ENCODE data around the gene BMERB1. TPM values are rescaled to one million over a fixed set of nuclear protein-coding genes. Genes with fewer than 3 reads are reported as not detected.
A peak's percentile ranks its signal among the peaks of the same experiment; 100 is the strongest.

BMERB1 gene
- total RNA-seq, 1 donor from 2014 or later: 15.5 TPM

GRCh38 chr16:15507959-15508627 lies 73.7 kb downstream of the BMERB1 start:
- H3K9me3 Mint-ChIP-seq: no peaks in the 10 kb centered on the region
- peaks cover 3% of the 10 kb centered on the region for H3K36me3 Mint-ChIP-seq (ENCODE audit: low read depth)
- intact Hi-C loops (cut with micrococcal nuclease): no loop called here
- no peak overlapping the region for H3K4me3 Mint-ChIP-seq
- no peak for DNase-seq
- H3K27ac Mint-ChIP-seq: peak overlapping the region; percentile 11
- H3K27me3 Mint-ChIP-seq: no peaks in the 10 kb centered on the region
- H3K4me1 Mint-ChIP-seq: peaks cover 24% of the 10 kb centered on the region

- Mint-ChIP-seq H3K9me3 (no peaks in the 10 kb centered on the region), H3K4me3 (no peak overlapping the region), H3K27me3 (no peaks in the 10 kb centered on the region), H3K36me3 (ENCODE audit: low read depth) (peaks cover 3% of the 10 kb centered on the region), H3K4me1 (peaks cover 24% of the 10 kb centered on the region), H3K27ac (peak overlapping the region; percentile 20)
- peak; percentile 67 for DNase-seq
- intact Hi-C loops (cut with micrococcal nuclease): loop anchor here (1.0 kb wide), 1 partner anchor 82 kb away; no protein-coding TSS in a partner anchor
Observed at GRCh38 chr16:15509051-15509592, 74.7 kb downstream of the BMERB1 start.

- peaks cover 24% of the 10 kb centered on the region for H3K4me1 Mint-ChIP-seq
- intact Hi-C loops (cut with micrococcal nuclease): loop anchor here (1.0 kb wide), 1 partner anchor 83 kb away; no protein-coding TSS in a partner anchor
- H3K36me3 Mint-ChIP-seq (ENCODE audit: low read depth): peaks cover 3% of the 10 kb centered on the region
- no peaks in the 10 kb centered on the region for H3K27me3 Mint-ChIP-seq
- peak overlapping the region; percentile 70 for H3K27ac Mint-ChIP-seq
- H3K4me3 Mint-ChIP-seq: peak overlapping the region; percentile 39
- DNase-seq: peak; percentile 68
- no peaks in the 10 kb centered on the region for H3K9me3 Mint-ChIP-seq
Observed at GRCh38 chr16:15509593-15510535, 75.5 kb downstream of the BMERB1 start.

- Mint-ChIP-seq H3K27ac (no peak overlapping the region), H3K4me1 (peaks cover 24% of the 10 kb centered on the region), H3K27me3 (no peaks in the 10 kb centered on the region), H3K36me3 (ENCODE audit: low read depth) (peaks cover 3% of the 10 kb centered on the region), H3K4me3 (no peak overlapping the region), H3K9me3 (no peaks in the 10 kb centered on the region)
- intact Hi-C loops (cut with micrococcal nuclease): no loop called here
- DNase-seq: no peak
Observed at GRCh38 chr16:15510992-15511391, 76.6 kb downstream of the BMERB1 start.

DNA sequence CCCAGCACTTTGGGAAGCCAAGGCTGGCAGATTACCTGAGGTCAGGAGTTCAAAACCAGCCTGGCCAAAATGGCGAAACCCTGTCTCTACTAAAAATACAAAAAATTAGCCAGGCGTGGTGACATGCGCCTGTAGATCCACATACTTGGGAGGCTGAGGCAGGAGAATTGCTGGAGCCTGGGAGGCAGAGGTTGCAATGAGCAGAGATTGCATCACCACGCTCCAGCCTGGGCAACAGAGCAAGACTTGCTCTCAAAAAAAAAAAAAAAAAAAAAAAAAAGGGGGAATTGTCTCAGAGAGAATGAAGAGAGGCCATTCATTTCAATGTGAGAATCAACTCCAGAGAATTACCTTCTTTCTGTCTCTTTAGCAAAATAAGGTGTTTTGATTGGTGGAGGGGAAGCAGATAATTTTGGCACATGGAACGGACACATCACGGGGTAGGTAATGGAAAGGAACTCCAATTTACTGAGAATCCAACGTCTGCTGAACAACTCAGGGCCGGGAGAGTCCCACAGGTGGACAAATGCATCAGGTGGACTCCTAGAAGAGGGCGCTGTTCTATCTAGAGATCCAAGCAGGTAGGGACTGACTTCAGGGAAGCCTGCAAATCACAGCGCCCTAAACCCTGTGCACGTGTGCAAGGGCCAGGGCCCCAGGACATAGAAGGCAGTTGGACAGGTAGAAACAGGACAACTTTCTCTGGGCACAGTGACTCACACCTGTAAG lies 77.5 kb downstream of the BMERB1 start:
- Mint-ChIP-seq H3K4me3 (no peak overlapping the region), H3K27ac (no peak overlapping the region), H3K27me3 (no peaks in the 10 kb centered on the region), H3K36me3 (ENCODE audit: low read depth) (peaks cover 3% of the 10 kb centered on the region), H3K9me3 (no peaks in the 10 kb centered on the region), H3K4me1 (peaks cover 23% of the 10 kb centered on the region)
- DNase-seq: no peak
- intact Hi-C loops (cut with micrococcal nuclease): no loop called here

GRCh38 chr16:15513156-15513555 lies 78.8 kb downstream of the BMERB1 start:
- no peak overlapping the region for H3K27ac Mint-ChIP-seq
- no peaks in the 10 kb centered on the region for H3K27me3 Mint-ChIP-seq
- no peak for DNase-seq
- H3K4me1 Mint-ChIP-seq: peaks cover 21% of the 10 kb centered on the region
- H3K36me3 Mint-ChIP-seq (ENCODE audit: low read depth): peaks cover 3% of the 10 kb centered on the region
- intact Hi-C loops (cut with micrococcal nuclease): no loop called here
- H3K4me3 Mint-ChIP-seq: no peak overlapping the region
- H3K9me3 Mint-ChIP-seq: no peaks in the 10 kb centered on the region

- H3K4me3 Mint-ChIP-seq: no peak overlapping the region
- no peaks in the 10 kb centered on the region for H3K27me3 Mint-ChIP-seq
- peaks cover 3% of the 10 kb centered on the region for H3K36me3 Mint-ChIP-seq (ENCODE audit: low read depth)
- intact Hi-C loops (cut with micrococcal nuclease): no loop called here
- DNase-seq: no peak
- H3K4me1 Mint-ChIP-seq: peaks cover 12% of the 10 kb centered on the region
- no peak overlapping the region for H3K27ac Mint-ChIP-seq
- no peaks in the 10 kb centered on the region for H3K9me3 Mint-ChIP-seq
Observed at GRCh38 chr16:15515992-15516391, 81.6 kb downstream of the BMERB1 start.

- intact Hi-C loops (cut with micrococcal nuclease): no loop called here
- Mint-ChIP-seq H3K27ac (no peak overlapping the region), H3K4me1 (peaks cover 9% of the 10 kb centered on the region), H3K27me3 (no peaks in the 10 kb centered on the region), H3K9me3 (no peaks in the 10 kb centered on the region), H3K4me3 (no peak overlapping the region), H3K36me3 (ENCODE audit: low read depth) (peaks cover 4% of the 10 kb centered on the region)
- no peak for DNase-seq
Observed at GRCh38 chr16:15516609-15517008, 82.2 kb downstream of the BMERB1 start.

DNA sequence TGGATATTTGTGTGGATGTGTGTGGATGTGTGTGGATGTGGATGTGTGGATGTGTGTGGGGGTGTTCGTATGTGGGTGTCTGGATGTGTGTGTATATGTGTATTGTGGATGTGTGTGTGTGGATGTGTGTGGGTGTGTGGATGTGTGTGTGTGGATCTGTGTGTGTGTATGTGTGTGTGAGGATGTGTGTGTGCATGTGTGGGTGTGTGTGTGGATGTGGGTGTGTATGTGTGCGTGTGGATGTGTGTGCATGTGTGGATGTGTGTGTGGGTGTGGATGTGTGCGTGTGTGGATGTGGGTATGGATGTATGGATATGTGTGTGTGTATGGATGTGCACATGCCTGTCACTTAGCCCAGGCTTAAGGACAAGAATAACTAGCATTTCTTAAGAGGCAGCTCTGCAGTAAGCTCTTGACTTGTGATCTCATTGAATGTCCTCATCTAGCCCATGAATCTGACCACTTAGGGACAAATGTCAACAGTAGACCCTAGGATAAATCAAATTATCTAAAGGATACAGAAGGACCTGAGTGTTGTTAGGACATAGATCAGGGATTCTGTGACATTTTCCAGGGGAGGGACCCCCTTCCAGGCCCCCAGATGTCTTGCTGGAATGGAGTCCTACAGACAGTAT lies 83.5 kb downstream of the BMERB1 start:
- peak overlapping the region; percentile 14 for H3K27ac Mint-ChIP-seq
- no peaks in the 10 kb centered on the region for H3K9me3 Mint-ChIP-seq
- peaks cover 2% of the 10 kb centered on the region for H3K36me3 Mint-ChIP-seq (ENCODE audit: low read depth)
- H3K4me1 Mint-ChIP-seq: peaks cover 9% of the 10 kb centered on the region
- no peaks in the 10 kb centered on the region for H3K27me3 Mint-ChIP-seq
- intact Hi-C loops (cut with micrococcal nuclease): no loop called here
- H3K4me3 Mint-ChIP-seq: no peak overlapping the region
- DNase-seq: no peak

GRCh38 chr16:15518381-15519351 lies 84.3 kb downstream of the BMERB1 start:
- H3K9me3 Mint-ChIP-seq: no peaks in the 10 kb centered on the region
- intact Hi-C loops (cut with micrococcal nuclease): no loop called here
- no peak for DNase-seq
- peaks cover 11% of the 10 kb centered on the region for H3K4me1 Mint-ChIP-seq
- H3K27me3 Mint-ChIP-seq: no peaks in the 10 kb centered on the region
- H3K36me3 Mint-ChIP-seq (ENCODE audit: low read depth): peaks cover 2% of the 10 kb centered on the region
- no peak overlapping the region for H3K27ac Mint-ChIP-seq
- no peak overlapping the region for H3K4me3 Mint-ChIP-seq

- intact Hi-C loops (cut with micrococcal nuclease): no loop called here
- Mint-ChIP-seq H3K27ac (no peak overlapping the region), H3K4me1 (peaks cover 11% of the 10 kb centered on the region), H3K9me3 (no peaks in the 10 kb centered on the region), H3K4me3 (no peak overlapping the region), H3K36me3 (ENCODE audit: low read depth) (peaks cover 2% of the 10 kb centered on the region), H3K27me3 (no peaks in the 10 kb centered on the region)
- DNase-seq: no peak
Observed at GRCh38 chr16:15519790-15520189, 85.4 kb downstream of the BMERB1 start.

DNA sequence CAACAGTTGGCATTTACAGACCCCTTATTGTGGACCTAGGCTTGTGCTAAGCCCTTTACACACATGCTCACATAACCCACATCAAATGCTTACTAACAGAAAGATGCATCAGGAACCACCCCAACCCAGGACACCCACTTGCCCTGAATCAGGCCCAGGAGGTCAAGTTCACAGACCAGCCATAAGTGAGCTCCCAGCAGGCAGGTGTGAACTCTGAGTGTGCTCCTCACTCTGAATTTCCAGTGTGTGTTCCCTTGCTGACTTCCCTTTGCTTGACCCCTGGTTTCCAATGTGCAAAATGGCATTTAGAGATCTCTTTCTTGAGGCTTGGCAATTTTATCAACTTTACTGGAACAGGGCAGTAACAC lies 87.0 kb downstream of the BMERB1 start:
- no peaks in the 10 kb centered on the region for H3K9me3 Mint-ChIP-seq
- H3K4me3 Mint-ChIP-seq: no peak overlapping the region
- H3K27ac Mint-ChIP-seq: no peak overlapping the region
- no peaks in the 10 kb centered on the region for H3K27me3 Mint-ChIP-seq
- peaks cover 2% of the 10 kb centered on the region for H3K36me3 Mint-ChIP-seq (ENCODE audit: low read depth)
- peaks cover 11% of the 10 kb centered on the region for H3K4me1 Mint-ChIP-seq
- intact Hi-C loops (cut with micrococcal nuclease): no loop called here
- no peak for DNase-seq
